T-helper 2 cell treated with Interferon-gamma antibody and Interleukin-4, amounts not matched to agents 5 μg/mL and 100 μg/mL, for 36 hours (primary cell): ENCODE data around the gene REEP3.

Experiments
- DNase-seq: peaks from one replicate; pipeline ENCODE4 v3.0.0; 2021; ENCODE audit warnings: low spot score
- H3K27ac Mint-ChIP-seq: one replicate; pipeline ENCODE4 v1.8.0; 2021; ENCODE audit warnings: mild to moderate bottlenecking, mixed read lengths
- H3K27me3 Mint-ChIP-seq: one replicate; pipeline ENCODE4 v1.8.0; 2021; ENCODE audit warnings: low read depth, mixed read lengths
- H3K36me3 Mint-ChIP-seq: one replicate; pipeline ENCODE4 v1.8.0; 2021; ENCODE audit warnings: low read depth, mixed read lengths
- H3K4me1 Mint-ChIP-seq: one replicate; pipeline ENCODE4 v1.8.0; 2021; ENCODE audit warnings: low read depth, mixed read lengths
- H3K4me3 Mint-ChIP-seq: one replicate; pipeline ENCODE4 v1.8.0; 2022; ENCODE audit warnings: mild to moderate bottlenecking, moderate library complexity, mixed read lengths
- H3K9me3 Mint-ChIP-seq: one replicate; pipeline ENCODE4 v1.8.0; 2021; ENCODE audit warnings: mixed read lengths

REEP3 gene

GRCh38 chr10:63522277-63522687, 1.1 kb downstream of the REEP3 start:
- Mint-ChIP-seq H3K36me3 (peaks cover 19% of the 10 kb centered on the region), H3K4me1 (peaks cover 48% of the 10 kb centered on the region), H3K9me3 (no peaks in the 10 kb centered on the region), H3K27ac (peak overlapping the region; percentile 81), H3K27me3 (peaks cover 3% of the 10 kb centered on the region), H3K4me3 (peak overlapping the region; percentile 76)
- no peak for DNase-seq

- Mint-ChIP-seq H3K9me3 (no peaks in the 10 kb centered on the region), H3K27me3 (peaks cover 3% of the 10 kb centered on the region), H3K36me3 (peaks cover 23% of the 10 kb centered on the region), H3K4me3 (peak overlapping the region; percentile 76), H3K27ac (no peak overlapping the region), H3K4me1 (peaks cover 50% of the 10 kb centered on the region)
- DNase-seq = no peak
These were observed 1.8 kb downstream of the REEP3 start for GRCh38 chr10:63522995-63523394.

GRCh38 chr10:63525021-63525420, 3.8 kb downstream of the REEP3 start:
- Mint-ChIP-seq H3K9me3 (no peaks in the 10 kb centered on the region), H3K27me3 (no peaks in the 10 kb centered on the region), H3K4me3 (no peak overlapping the region), H3K36me3 (peaks cover 23% of the 10 kb centered on the region), H3K27ac (no peak overlapping the region), H3K4me1 (peaks cover 44% of the 10 kb centered on the region)
- DNase-seq = no peak

GRCh38 chr10:63527401-63527800, 6.2 kb downstream of the REEP3 start:
- H3K27me3 Mint-ChIP-seq = no peaks in the 10 kb centered on the region
- no peak overlapping the region for H3K27ac Mint-ChIP-seq
- no peak overlapping the region for H3K4me3 Mint-ChIP-seq
- H3K36me3 Mint-ChIP-seq = peaks cover 23% of the 10 kb centered on the region
- peaks cover 35% of the 10 kb centered on the region for H3K4me1 Mint-ChIP-seq
- no peaks in the 10 kb centered on the region for H3K9me3 Mint-ChIP-seq
- DNase-seq = no peak

- no peak overlapping the region for H3K4me3 Mint-ChIP-seq
These were observed 7.0 kb downstream of the REEP3 start for GRCh38 chr10:63528084-63528744.

GRCh38 chr10:63530409-63530808, 9.2 kb downstream of the REEP3 start:
- H3K4me1 Mint-ChIP-seq = peaks cover 19% of the 10 kb centered on the region
- H3K4me3 Mint-ChIP-seq = no peak overlapping the region
- DNase-seq = no peak
- H3K9me3 Mint-ChIP-seq = no peaks in the 10 kb centered on the region
- peaks cover 16% of the 10 kb centered on the region for H3K36me3 Mint-ChIP-seq
- no peak overlapping the region for H3K27ac Mint-ChIP-seq
- no peaks in the 10 kb centered on the region for H3K27me3 Mint-ChIP-seq

More at GRCh38 chr10:63528084-63528744, 7.0 kb downstream of the REEP3 start:
- no peaks in the 10 kb centered on the region for H3K27me3 Mint-ChIP-seq
- no peaks in the 10 kb centered on the region for H3K9me3 Mint-ChIP-seq
- H3K4me1 Mint-ChIP-seq = peaks cover 27% of the 10 kb centered on the region
- H3K36me3 Mint-ChIP-seq = peaks cover 23% of the 10 kb centered on the region
- no peak for DNase-seq
- no peak overlapping the region for H3K27ac Mint-ChIP-seq

- no peaks in the 10 kb centered on the region for H3K9me3 Mint-ChIP-seq
- H3K4me3 Mint-ChIP-seq = no peak overlapping the region
These were observed 13.5 kb downstream of the REEP3 start for GRCh38 chr10:63534723-63535122.

GRCh38 chr10:63536698-63537097, 15.5 kb downstream of the REEP3 start:
- H3K4me1 Mint-ChIP-seq = peaks cover 5% of the 10 kb centered on the region

More at GRCh38 chr10:63534723-63535122, 13.5 kb downstream of the REEP3 start:
- no peaks in the 10 kb centered on the region for H3K27me3 Mint-ChIP-seq
- DNase-seq = no peak
- no peaks in the 10 kb centered on the region for H3K36me3 Mint-ChIP-seq
- H3K27ac Mint-ChIP-seq = no peak overlapping the region
- H3K4me1 Mint-ChIP-seq = peaks cover 3% of the 10 kb centered on the region

GRCh38 chr10:63537536-63537935, 16.3 kb downstream of the REEP3 start:
- H3K4me3 Mint-ChIP-seq = no peak overlapping the region
- H3K27me3 Mint-ChIP-seq = no peaks in the 10 kb centered on the region
- H3K4me1 Mint-ChIP-seq = peaks cover 5% of the 10 kb centered on the region
- H3K27ac Mint-ChIP-seq = no peak overlapping the region
- H3K36me3 Mint-ChIP-seq = no peaks in the 10 kb centered on the region
- DNase-seq = no peak
- H3K9me3 Mint-ChIP-seq = no peaks in the 10 kb centered on the region

More at GRCh38 chr10:63536698-63537097, 15.5 kb downstream of the REEP3 start:
- DNase-seq = no peak
- Mint-ChIP-seq H3K27me3 (no peaks in the 10 kb centered on the region), H3K9me3 (no peaks in the 10 kb centered on the region), H3K36me3 (no peaks in the 10 kb centered on the region), H3K27ac (no peak overlapping the region), H3K4me3 (no peak overlapping the region)

- H3K27me3 Mint-ChIP-seq = no peaks in the 10 kb centered on the region
- DNase-seq = no peak
- H3K27ac Mint-ChIP-seq = no peak overlapping the region
- peaks cover 7% of the 10 kb centered on the region for H3K4me1 Mint-ChIP-seq
- H3K9me3 Mint-ChIP-seq = no peaks in the 10 kb centered on the region
- H3K4me3 Mint-ChIP-seq = no peak overlapping the region
- H3K36me3 Mint-ChIP-seq = no peaks in the 10 kb centered on the region
These were observed 18.2 kb downstream of the REEP3 start for GRCh38 chr10:63539377-63539776.

GRCh38 chr10:63539994-63540393, 18.8 kb downstream of the REEP3 start:
- Mint-ChIP-seq H3K4me1 (peaks cover 6% of the 10 kb centered on the region), H3K36me3 (no peaks in the 10 kb centered on the region), H3K27me3 (no peaks in the 10 kb centered on the region), H3K9me3 (no peaks in the 10 kb centered on the region), H3K27ac (no peak overlapping the region), H3K4me3 (no peak overlapping the region)
- DNase-seq = no peak

- Mint-ChIP-seq H3K4me1 (peaks cover 6% of the 10 kb centered on the region), H3K4me3 (no peak overlapping the region), H3K27ac (no peak overlapping the region), H3K36me3 (peaks cover 2% of the 10 kb centered on the region), H3K27me3 (no peaks in the 10 kb centered on the region), H3K9me3 (no peaks in the 10 kb centered on the region)
- no peak for DNase-seq
These were observed 21.8 kb downstream of the REEP3 start for GRCh38 chr10:63542835-63543575.

- peaks cover 2% of the 10 kb centered on the region for H3K36me3 Mint-ChIP-seq
- no peak overlapping the region for H3K4me3 Mint-ChIP-seq
- peaks cover 6% of the 10 kb centered on the region for H3K4me1 Mint-ChIP-seq
- H3K27ac Mint-ChIP-seq = no peak overlapping the region
- H3K27me3 Mint-ChIP-seq = no peaks in the 10 kb centered on the region
- DNase-seq = no peak
- no peaks in the 10 kb centered on the region for H3K9me3 Mint-ChIP-seq
These were observed 22.4 kb downstream of the REEP3 start for GRCh38 chr10:63543576-63543962.

GRCh38 chr10:63544418-63544817, 23.2 kb downstream of the REEP3 start:
- Mint-ChIP-seq H3K4me3 (no peak overlapping the region), H3K4me1 (peaks cover 6% of the 10 kb centered on the region), H3K27ac (no peak overlapping the region), H3K9me3 (no peaks in the 10 kb centered on the region), H3K27me3 (no peaks in the 10 kb centered on the region), H3K36me3 (peaks cover 3% of the 10 kb centered on the region)
- no peak for DNase-seq
